ENCODE data around the gene LENG9. TPM values are rescaled to one million over a fixed set of nuclear protein-coding genes. Genes with fewer than 3 reads are reported as not detected.

LENG9 gene
- total and polyA plus RNA-seq, 2 of the 13 experiments (the other 11 are each of a cell fraction or from before 2014, with no cell fraction given) = 0.75 to 2.9 TPM

DNA sequence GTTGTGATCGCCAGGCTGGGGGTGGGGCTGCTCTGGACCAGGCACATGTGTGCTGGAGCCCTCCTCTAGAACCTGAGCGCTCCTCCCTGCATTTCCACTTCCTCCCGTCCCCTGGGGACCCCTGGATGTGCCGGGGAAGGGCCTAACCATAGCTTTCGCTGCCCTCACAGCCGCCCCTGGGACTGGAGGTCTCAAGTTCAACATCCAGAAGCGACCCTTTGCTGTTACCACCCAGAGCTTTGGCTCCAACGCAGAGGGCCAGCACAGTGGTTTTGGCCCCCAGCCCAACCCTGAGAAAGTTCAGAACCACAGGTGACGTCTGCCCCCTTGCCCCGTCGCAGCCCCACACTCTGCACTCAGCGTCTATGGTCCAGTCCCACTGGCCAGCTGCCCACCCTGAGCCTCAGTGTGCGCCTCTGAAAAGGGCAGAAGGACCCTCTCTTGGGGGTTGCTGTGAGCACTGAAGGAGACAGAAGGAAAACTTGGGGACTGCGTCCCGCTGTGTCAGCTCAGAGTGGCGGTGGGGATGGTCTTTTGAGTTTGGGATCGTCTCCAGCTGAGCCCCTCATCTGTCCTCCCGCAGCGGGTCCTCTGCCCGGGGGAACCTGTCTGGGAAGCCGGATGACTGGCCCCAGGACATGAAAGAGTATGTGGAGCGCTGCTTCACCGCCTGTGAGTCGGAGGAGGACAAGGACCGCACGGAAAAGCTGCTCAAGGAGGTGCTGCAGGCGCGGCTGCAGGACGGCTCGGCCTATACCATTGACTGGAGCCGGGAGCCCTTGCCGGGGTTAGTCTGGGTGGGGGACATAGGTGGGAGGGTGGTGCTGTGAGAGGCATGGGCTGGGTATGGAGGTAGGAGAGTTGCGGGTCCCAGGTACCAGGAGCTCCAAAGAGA is 8.6 kb downstream of the LENG9 start:
- no peak for TF ChIP-seq ZNF225 (CRISPR knock-in tag; IDR thresholded peaks at IDR 0.05)
- TF ChIP-seq NR2C2 (CRISPR knock-in tag; IDR thresholded peaks at IDR 0.05; ENCODE audit: borderline replicate concordance) = no peak
- TF ChIP-seq, protein P1, sequence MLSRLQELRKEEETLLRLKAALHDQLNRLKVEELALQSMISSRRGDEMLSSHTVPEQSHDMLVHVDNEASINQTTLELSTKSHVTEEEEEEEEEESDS (CRISPR knock-in tag; IDR thresholded peaks at IDR 0.05; ENCODE audit: borderline replicate concordance) = no peak
- peak; percentile 29; the same call in 1 of the 2 replicates for TF ChIP-seq RBFOX2 (IDR thresholded peaks at IDR 0.05; ENCODE audit: low read depth, low read length)
- TF ChIP-seq AGO2 (optimal IDR thresholded peaks at IDR 0.05; ENCODE audit: low read depth, low read length) = peak; percentile 48
- TF ChIP-seq ZFP36L1 (CRISPR knock-in tag; IDR thresholded peaks at IDR 0.05) = no peak
- ChIA-PET CTCF (ENCODE audit: low intra/inter-chr PET ratio, low total read pairs) (no interaction called here), POLR2A (interaction anchor here (2.9 kb wide), 1 partner anchor 8 kb away, joined by 26 read pairs; the partner anchor contains the start of gene LENG9)
- no peak overlapping the region for H3K27ac ChIP-seq (ENCODE audit: extremely low read length, insufficient read depth, low read length)
- BruUV-seq (replicated peaks) = no TSS peak
- FAIRE-seq (no peak), ATAC-seq (no peak), DNase-seq (ENCODE audit: low spot score) (no peak)
- peaks cover 28% of the 10 kb centered on the region for H3K79me2 ChIP-seq (ENCODE audit: insufficient read depth, low read length)
- H3K9me3 ChIP-seq (ENCODE audit: low read length) = no peaks in the 10 kb centered on the region
- intact Hi-C loops (cut with micrococcal nuclease; ENCODE audit: unreplicated experiment) = no loop called here
- in situ Hi-C loops (cut with HindIII; ENCODE audit: extremely low pct_ligation_motif_present, low pct_unique_long_range_greater_than_20kb) = no loop called here
- peaks cover 34% of the 10 kb centered on the region; the same call in 1 of the 2 replicates for H4K20me1 ChIP-seq (ENCODE audit: insufficient read depth, low read length)
- H3K36me3 ChIP-seq (replicated peaks in 1 of 2; ENCODE audit: control insufficient read depth in 1 of 2, insufficient read depth in 2 of 2, low read length in 2 of 2) = peaks cover 52 to 87% of the 10 kb centered on the region in 2 experiments
- no peaks in the 10 kb centered on the region; a peak in 2 of 5 replicates for H3K27me3 ChIP-seq (ENCODE audit: control insufficient read depth in 1 of 2, insufficient read depth in 2 of 2, low read length in 2 of 2)
- no peak overlapping the region for H2AFZ ChIP-seq (ENCODE audit: low read length)
- no peak overlapping the region for H3K4me2 ChIP-seq (ENCODE audit: low read depth, low read length)
- H3K4me1 ChIP-seq (ENCODE audit: insufficient read depth, low read length) = peaks cover 18% of the 10 kb centered on the region
- WGBS (ENCODE audit: low lambda C conversion rate) = 94% methylated on average over 29 of the region's 33 CpGs
- H3K4me3 ChIP-seq (replicated peaks in 1 of 3; ENCODE audit: insufficient read depth in 1 of 3, low read depth in 2 of 3, low read length in 3 of 3) = no peak overlapping the region
- H3K9ac ChIP-seq (ENCODE audit: insufficient read depth, low read depth, low read length) = no peak overlapping the region

Data from HepG2 (cell line).